Body of pancreas (tissue), 4 donors: ENCODE results near the gene RBL1. TPM values are rescaled to one million over a fixed set of nuclear protein-coding genes. Genes with fewer than 3 reads are reported as not detected.
A peak's percentile ranks its signal among the peaks of the same experiment; 100 is the strongest.
"Not testable (repeated sequence)": the region's sequence is repeated elsewhere in the genome, so short reads cannot be mapped to it uniquely, and the experiment has no call there.

Experiments
- ATAC-seq: fragments of 150-250 bp; one replicate; pipeline ENCODE4 v1.9.1; 2016
- DNase-seq, 4 donors: peaks; one replicate each; pipeline ENCODE4 v3.0.0-alpha.2; 2019
- H3K27ac ChIP-seq, 4 donors: fragments of 200-600 bp; sonication (generic); 1 replicate in 3 of 4; 2 replicates in 1 of 4; pipeline versions ENCODE4 v1.5.1 to v1.6.1; 2016 to 2019; ENCODE audit warnings: mild to moderate bottlenecking in 1 of 4, mixed read lengths in 1 of 4, moderate library complexity in 1 of 4
- H3K27me3 ChIP-seq, 2 donors: fragments of 200-600 bp; sonication (generic); one replicate each; pipeline ENCODE4 v1.6.0; 2016; ENCODE audit warnings: mild to moderate bottlenecking in 1 of 2
- H3K36me3 ChIP-seq, 2 donors: fragments of 200-600 bp; sonication (generic); replicated peaks in 1 of 2; 2 replicates each; pipeline ENCODE4 v1.5.1; 2016; ENCODE audit warnings: low read depth in 2 of 2; ENCODE audit not compliant: insufficient read depth in 1 of 2
- H3K4me1 ChIP-seq: fragments of 200-600 bp; sonication (generic); one replicate; pipeline ENCODE4 v1.6.0; 2016
- H3K4me3 ChIP-seq, 2 donors: fragments of 200-600 bp; sonication (generic); 1 replicate in 1 of 2; 2 replicates in 1 of 2; pipeline ENCODE4 v1.5.1; 2016 to 2019
- H3K9me3 ChIP-seq, 3 donors: fragments of 200-600 bp; sonication (generic); 1 replicate in 2 of 3; 2 replicates in 1 of 3; pipeline ENCODE4 v1.5.1; 2016
- POLR2A ChIP-seq, 3 donors: fragments of 450-650 bp; IDR thresholded peaks; one replicate each; pipeline ENCODE4 v1.6.1; 2016; ENCODE audit warnings: antibody characterized with exemption in 3 of 3, mild to moderate bottlenecking in 2 of 3
- WGBS, 2 donors: methylation state at CpG; one replicate each; pipeline ENCODE4 v1.1.5; 2017; 5-methylcytosine and 5-hydroxymethylcytosine counted together
- intact Hi-C: fragments of 100-400 bp; cut with DNase I; formaldehyde crosslinking; loops from one replicate; pipeline ENCODE4 v1.15.1; 2023
- total RNA-seq, 2 donors: library from RNA; depleted of rRNA; stranded (reverse); fragments of >200 nt; gene quantifications; one replicate each; pipeline ENCODE4 v1.1.0, GENCODE V29; 2016
- TF ChIP-seq, protein P1 (sequence below), 7 experiments: fragments of 450-650 bp in 4 of 7; fragments of 200-600 bp in 3 of 7; sonication (generic) in 3 of 7; IDR thresholded peaks; one replicate each; pipeline ENCODE4 v1.5.1; 2016 to 2019; ENCODE audit warnings: antibody characterized with exemption in 7 of 7

RBL1 gene
- total RNA-seq, 2 donors from 2014 or later: 4.4 to 11.9 TPM

DNA sequence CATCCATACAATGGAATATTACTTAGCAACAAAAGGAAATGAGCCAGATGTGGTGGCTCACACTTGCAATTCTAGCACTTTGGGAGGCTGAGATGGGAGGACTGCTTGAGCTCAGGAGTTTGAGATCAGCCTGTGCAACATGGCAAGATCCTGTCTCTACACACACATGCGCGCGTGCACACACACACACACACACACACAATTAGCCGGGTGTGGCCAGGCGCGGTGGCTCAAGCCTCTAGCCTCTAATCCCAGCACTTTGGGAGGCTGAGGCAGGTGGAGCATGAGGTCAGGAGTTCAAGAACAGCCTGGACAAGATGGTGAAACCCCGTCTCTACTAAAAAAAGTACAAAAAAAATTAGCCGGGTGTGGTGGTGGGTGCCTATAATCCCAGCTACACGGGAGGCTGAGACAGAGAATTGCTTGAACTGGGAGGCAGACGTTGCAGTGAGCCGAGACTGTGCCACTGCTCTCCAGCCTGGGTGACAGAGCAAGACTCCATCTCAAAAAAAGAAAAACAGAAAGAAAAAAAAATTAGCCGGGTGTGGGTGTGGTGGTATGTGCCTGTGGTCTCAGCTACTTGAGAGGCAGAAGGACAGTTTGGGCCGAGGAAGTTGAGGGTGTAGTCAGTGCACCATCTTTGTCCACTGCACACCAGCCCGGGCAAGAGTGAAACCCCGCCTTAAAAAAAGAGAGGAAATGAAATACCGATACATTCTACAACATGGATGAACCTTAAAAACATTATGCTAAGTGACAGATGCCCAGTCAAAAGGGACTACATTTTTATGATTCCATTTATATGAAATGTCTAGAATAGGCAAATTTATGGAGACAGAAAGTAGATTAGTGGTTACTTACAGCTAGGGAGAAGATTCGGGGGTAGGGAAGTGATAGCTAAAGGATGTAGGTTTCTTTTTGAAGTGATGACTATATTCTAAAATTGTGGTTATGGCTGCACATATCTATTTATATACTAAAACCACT is 52.5 kb downstream of the RBL1 start:
- no peak for ATAC-seq
- Histone ChIP-seq H3K4me3 (no peak overlapping the region), H3K27me3 (no peaks in the 10 kb centered on the region), H3K9me3 (no peaks in the 10 kb centered on the region), H3K4me1 (no peaks in the 10 kb centered on the region), H3K27ac (no peak overlapping the region), H3K36me3 (peaks cover 0 to 2% of the 10 kb centered on the region in 2 donors)
- 85 to 90% methylated on average over 17 of the region's 17 CpGs for WGBS, 2 donors
- no peak for TF ChIP-seq POLR2A (IDR thresholded peaks at IDR 0.05)
- TF ChIP-seq, protein P1, sequence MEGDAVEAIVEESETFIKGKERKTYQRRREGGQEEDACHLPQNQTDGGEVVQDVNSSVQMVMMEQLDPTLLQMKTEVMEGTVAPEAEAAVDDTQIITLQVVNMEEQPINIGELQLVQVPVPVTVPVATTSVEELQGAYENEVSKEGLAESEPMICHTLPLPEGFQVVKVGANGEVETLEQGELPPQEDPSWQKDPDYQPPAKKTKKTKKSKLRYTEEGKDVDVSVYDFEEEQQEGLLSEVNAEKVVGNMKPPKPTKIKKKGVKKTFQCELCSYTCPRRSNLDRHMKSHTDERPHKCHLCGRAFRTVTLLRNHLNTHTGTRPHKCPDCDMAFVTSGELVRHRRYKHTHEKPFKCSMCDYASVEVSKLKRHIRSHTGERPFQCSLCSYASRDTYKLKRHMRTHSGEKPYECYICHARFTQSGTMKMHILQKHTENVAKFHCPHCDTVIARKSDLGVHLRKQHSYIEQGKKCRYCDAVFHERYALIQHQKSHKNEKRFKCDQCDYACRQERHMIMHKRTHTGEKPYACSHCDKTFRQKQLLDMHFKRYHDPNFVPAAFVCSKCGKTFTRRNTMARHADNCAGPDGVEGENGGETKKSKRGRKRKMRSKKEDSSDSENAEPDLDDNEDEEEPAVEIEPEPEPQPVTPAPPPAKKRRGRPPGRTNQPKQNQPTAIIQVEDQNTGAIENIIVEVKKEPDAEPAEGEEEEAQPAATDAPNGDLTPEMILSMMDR (IDR thresholded peaks at IDR 0.05): no peak
- intact Hi-C loops: no loop called here
- peak in 1 of 4 donors; percentile 3 for DNase-seq

DNA sequence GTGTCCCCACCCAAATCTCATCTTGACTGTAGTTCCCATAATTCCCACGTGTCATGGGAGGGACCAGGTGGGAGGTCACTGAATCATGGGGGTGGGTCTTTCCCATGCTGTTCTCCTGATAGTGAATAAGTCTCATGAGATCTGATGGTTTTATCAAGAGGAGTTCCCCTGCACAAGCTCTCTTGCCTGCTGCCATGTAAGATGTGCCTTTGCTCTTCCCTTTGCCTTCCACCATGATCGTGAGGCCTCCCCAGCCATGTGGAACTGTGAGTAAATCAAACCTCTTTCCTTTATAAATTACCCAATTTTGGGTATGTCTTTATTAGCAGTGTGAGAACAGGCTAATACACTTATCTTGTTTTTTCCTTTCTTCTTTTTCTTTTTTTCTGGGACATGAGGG is 56.4 kb downstream of the RBL1 start:
- ATAC-seq, H3K9me3 ChIP-seq, DNase-seq, H3K36me3 ChIP-seq, H3K27ac ChIP-seq, H3K27me3 ChIP-seq, H3K4me3 ChIP-seq, intact Hi-C loops, H3K4me1 ChIP-seq: not testable (repeated sequence)
- 92 to 96% methylated on average over 2 of the region's 2 CpGs for WGBS, 2 donors

DNA sequence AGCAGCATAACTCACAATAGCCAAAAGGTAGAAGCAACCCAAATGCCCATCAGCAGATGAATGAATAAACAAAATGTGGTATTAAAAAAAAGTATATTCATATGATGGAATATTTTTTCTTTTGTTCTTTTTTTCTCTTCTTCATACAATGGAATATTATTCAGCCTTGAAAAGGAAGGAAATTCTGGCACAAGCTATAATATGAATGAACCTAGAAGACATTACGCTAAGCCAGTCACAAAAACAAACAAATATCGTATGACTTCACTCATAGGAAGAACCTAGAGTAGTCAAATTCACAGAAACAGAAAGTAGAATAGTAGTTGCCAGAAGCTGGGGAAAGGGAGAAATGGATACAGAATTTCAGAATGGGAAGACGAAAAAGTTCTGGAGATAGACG is 63.7 kb downstream of the RBL1 start:
- H3K4me3 ChIP-seq: no peak overlapping the region
- H3K9me3 ChIP-seq: no peaks in the 10 kb centered on the region
- no peak overlapping the region for H3K27ac ChIP-seq
- intact Hi-C loops: no loop called here
- no peak for DNase-seq
- H3K27me3 ChIP-seq: no peaks in the 10 kb centered on the region
- no peaks in the 10 kb centered on the region for H3K36me3 ChIP-seq
- no peaks in the 10 kb centered on the region for H3K4me1 ChIP-seq
- TF ChIP-seq, protein P1 (IDR thresholded peaks at IDR 0.05): no peak
- no peak for TF ChIP-seq POLR2A (IDR thresholded peaks at IDR 0.05)
- no peak for ATAC-seq
- 94 to 97% methylated on average over 4 of the region's 4 CpGs for WGBS, 2 donors

DNA sequence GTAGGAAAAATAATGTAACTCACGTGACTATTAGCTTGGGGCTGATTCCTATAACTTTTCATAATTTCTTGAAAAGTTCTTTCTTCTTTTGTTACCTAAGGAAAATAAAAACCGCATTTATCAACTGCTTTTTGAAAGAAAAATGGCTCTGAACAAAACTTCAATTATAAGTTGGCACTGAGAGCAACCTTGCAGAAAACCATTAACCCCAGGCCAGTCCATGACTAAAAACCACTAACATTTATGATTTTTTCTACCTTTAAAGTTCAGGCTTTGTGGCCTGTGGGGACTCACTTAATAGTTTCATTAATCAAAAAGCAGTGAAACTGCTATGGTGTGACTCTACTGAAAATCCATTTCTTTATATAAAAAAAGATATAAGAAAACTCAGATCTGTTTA is 75.2 kb downstream of the RBL1 start:
- Histone ChIP-seq H3K9me3 (no peaks in the 10 kb centered on the region), H3K4me3 (no peak overlapping the region), H3K27me3 (no peaks in the 10 kb centered on the region), H3K36me3 (peaks cover 0 to 3% of the 10 kb centered on the region in 2 donors), H3K4me1 (no peaks in the 10 kb centered on the region), H3K27ac (no peak overlapping the region)
- TF ChIP-seq, protein P1 (IDR thresholded peaks at IDR 0.05): no peak
- TF ChIP-seq POLR2A (IDR thresholded peaks at IDR 0.05): no peak
- intact Hi-C loops: no loop called here
- no peak for ATAC-seq
- whole genome bisulfite sequencing, 2 donors: 91 to 93% methylated on average over 2 of the region's 2 CpGs
- DNase-seq: no peak

DNA sequence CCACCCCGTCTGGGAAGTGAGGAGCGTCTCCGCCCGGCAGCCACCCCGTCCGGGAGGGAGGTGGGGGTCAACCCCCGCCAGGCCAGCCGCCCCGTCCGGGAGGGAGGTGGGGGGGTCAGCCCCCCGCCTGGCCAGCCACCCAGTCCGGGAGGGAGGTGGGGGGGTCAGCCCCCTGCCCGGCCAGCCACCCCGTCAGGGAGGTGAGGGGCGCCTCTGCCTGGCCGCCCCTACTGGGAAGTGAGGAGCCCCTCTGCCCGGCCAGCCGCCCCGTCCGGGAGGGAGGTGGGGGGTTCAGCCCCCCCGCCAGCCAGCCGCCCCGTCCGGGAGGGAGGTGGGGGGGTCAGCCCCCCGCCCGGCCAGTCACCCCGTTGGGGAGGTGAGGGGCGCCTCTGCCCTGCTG is 83.2 kb downstream of the RBL1 start:
- intact Hi-C loops, H3K27me3 ChIP-seq, H3K27ac ChIP-seq, ATAC-seq, H3K9me3 ChIP-seq, DNase-seq, H3K4me1 ChIP-seq, H3K4me3 ChIP-seq, H3K36me3 ChIP-seq: not testable (repeated sequence)
- WGBS, 2 donors: 100% methylated on average over 3 of the region's 28 CpGs; no CpG with 5 or more reads in 1 of the 2 donors

DNA sequence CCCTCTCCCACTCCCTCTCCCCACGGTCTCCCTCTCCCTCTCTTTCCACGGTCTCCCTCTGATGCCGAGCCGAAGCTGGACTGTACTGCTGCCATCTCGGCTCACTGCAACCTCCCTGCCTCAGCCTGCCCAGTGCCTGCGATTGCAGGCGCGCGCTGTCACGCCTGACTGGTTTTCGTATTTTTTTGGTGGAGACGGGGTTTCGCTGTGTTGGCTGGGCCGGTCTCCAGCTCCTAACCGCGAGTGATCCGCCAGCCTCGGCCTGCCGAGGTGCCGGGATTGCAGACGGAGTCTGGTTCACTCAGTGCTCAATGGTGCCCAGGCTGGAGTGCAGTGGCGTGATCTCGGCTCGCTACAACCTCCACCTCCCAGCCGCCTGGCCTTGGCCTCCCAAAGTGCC is 83.9 kb downstream of the RBL1 start:
- ATAC-seq, H3K27me3 ChIP-seq, DNase-seq, intact Hi-C loops, H3K27ac ChIP-seq, H3K36me3 ChIP-seq, H3K9me3 ChIP-seq, H3K4me3 ChIP-seq, H3K4me1 ChIP-seq: not testable (repeated sequence)
- WGBS, 2 donors: 93 to 100% methylated on average over 11 to 22 of the region's 25 CpGs
